GM19239 (cell line): ENCODE data around the gene DDIT4.

ENCODE experiments used
- DNase-seq: peaks from one replicate; pipeline ENCODE4 v3.0.0; 2011; ENCODE audit warnings: low spot score; ENCODE audit not compliant: insufficient read length
- FAIRE-seq: peaks from 2 replicates; lab custom pipeline; 2011; peaks lifted over from hg19 to GRCh38; lab: Jason Lieb, UNC

Gene DDIT4

GRCh38 chr10:72312865-72313391 is 39.2 kb downstream of the DDIT4 start:
- DNase-seq = no peak
- FAIRE-seq = no peak

- FAIRE-seq = no peak
Measured at GRCh38 chr10:72314263-72314662, 40.5 kb downstream of the DDIT4 start.

GRCh38 chr10:72315054-72315453 is 41.3 kb downstream of the DDIT4 start:
- no peak for DNase-seq

More at GRCh38 chr10:72314263-72314662, 40.5 kb downstream of the DDIT4 start:
- no peak for DNase-seq

GRCh38 chr10:72315611-72316385 is 42.1 kb downstream of the DDIT4 start:
- no peak for FAIRE-seq

More at GRCh38 chr10:72315054-72315453, 41.3 kb downstream of the DDIT4 start:
- FAIRE-seq = no peak

GRCh38 chr10:72316386-72316700 is 42.6 kb downstream of the DDIT4 start:
- DNase-seq (no peak), FAIRE-seq (no peak)

More at GRCh38 chr10:72315611-72316385, 42.1 kb downstream of the DDIT4 start:
- DNase-seq = no peak

- FAIRE-seq (no peak), DNase-seq (no peak)
Measured at GRCh38 chr10:72316748-72317435, 43.2 kb downstream of the DDIT4 start.

- no peak for DNase-seq
- FAIRE-seq = peak; percentile 35
Measured at GRCh38 chr10:72318418-72319262, 44.9 kb downstream of the DDIT4 start.

GRCh38 chr10:72319416-72320254 is 45.9 kb downstream of the DDIT4 start:
- DNase-seq (peak; percentile 77), FAIRE-seq (peak; percentile 53)

- FAIRE-seq (peak; percentile 88), DNase-seq (peak; percentile 91)
Measured at GRCh38 chr10:72320676-72321247, 47.0 kb downstream of the DDIT4 start.

GRCh38 chr10:72321248-72322029 is 47.7 kb downstream of the DDIT4 start:
- no peak for FAIRE-seq
- DNase-seq = no peak

GRCh38 chr10:72322030-72322279 is 48.2 kb downstream of the DDIT4 start:
- DNase-seq = no peak
- no peak for FAIRE-seq

GRCh38 chr10:72322280-72323058 is 48.7 kb downstream of the DDIT4 start:
- no peak for FAIRE-seq
- no peak for DNase-seq

- FAIRE-seq = no peak
- no peak for DNase-seq
Measured at GRCh38 chr10:72323108-72323749, 49.5 kb downstream of the DDIT4 start.

- FAIRE-seq (no peak), DNase-seq (no peak)
Measured at GRCh38 chr10:72323771-72324191, 50.1 kb downstream of the DDIT4 start.
